ENCODE measurements around the gene ANXA2R. TPM values are rescaled to one million over a fixed set of nuclear protein-coding genes. Genes with fewer than 3 reads are reported as not detected.
A peak's percentile ranks its signal among the peaks of the same experiment; 100 is the strongest.

The ANXA2R gene
- total and polyA plus RNA-seq, 9 of the 15 experiments (the other 6 are each of a cell fraction or from before 2014, with no cell fraction given), result 2.1 to 4.8 (median 3.4) TPM

DNA sequence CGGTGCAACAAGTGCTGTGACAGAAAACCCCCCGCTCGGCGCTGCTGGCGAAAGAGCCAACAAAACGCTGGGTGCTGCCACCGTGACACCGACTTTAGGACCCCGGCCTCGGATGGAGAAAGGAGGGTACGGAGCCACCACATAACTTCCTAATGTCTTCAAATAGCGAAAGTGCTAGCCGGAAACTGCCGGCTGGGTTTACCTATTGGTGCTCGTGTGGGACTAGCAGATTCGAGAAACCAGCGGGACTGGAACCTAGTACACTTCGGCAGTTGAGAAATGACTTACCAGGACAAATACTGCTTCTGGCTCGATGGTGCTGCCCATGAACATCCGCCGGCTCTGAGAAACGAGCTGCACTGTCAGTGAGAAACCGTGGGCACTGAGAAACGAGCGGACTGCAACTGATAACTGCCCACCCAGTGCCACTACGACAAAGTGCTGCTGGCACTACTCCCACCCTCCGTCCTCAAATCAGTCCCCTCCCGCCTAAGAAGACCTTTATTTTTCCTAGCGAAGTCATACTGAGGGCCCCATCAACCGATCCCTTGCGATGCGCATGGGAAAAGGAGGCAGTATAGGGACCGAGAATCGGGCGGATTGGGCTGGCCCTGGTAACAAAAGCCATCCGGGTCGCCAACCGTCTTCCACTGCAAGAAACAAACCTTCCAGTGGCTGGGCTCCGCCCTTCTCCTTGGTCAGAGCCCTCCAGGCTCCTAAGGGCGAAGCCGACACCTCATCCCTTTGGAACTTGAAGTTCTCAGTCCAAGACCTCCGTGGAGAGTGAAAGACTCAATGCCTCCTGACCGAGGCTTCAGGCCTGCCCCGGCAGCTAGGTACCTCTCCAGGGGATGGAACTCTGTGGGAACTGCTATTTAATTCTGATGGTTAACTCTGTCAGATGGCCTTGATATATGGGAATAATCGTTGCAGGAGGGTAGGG lies 27.0 kb upstream of the ANXA2R start (continued):
- TF ChIP-seq E2F4 (CRISPR knock-in tag; IDR thresholded peaks at IDR 0.05; ENCODE audit: low read depth), result no peak
- TF ChIP-seq ZBTB8A (IDR thresholded peaks at IDR 0.05; ENCODE audit: partially characterized antibody), result no peak
- TF ChIP-seq ADNP (tag; IDR thresholded peaks at IDR 0.05), result no peak
- TF ChIP-seq NRF1 (conservative IDR thresholded peaks at IDR 0.05 in 1 of 2, IDR thresholded peaks at IDR 0.05 in 1 of 2), result no peak
- TF ChIP-seq OTX1 (CRISPR knock-in tag; IDR thresholded peaks at IDR 0.05), result 0 out of 2 replicates have a peak, but pooled peaks have one; percentile 3
- TF ChIP-seq PTRF (tag; IDR thresholded peaks at IDR 0.05), result no peak
- TF ChIP-seq, protein P1, sequence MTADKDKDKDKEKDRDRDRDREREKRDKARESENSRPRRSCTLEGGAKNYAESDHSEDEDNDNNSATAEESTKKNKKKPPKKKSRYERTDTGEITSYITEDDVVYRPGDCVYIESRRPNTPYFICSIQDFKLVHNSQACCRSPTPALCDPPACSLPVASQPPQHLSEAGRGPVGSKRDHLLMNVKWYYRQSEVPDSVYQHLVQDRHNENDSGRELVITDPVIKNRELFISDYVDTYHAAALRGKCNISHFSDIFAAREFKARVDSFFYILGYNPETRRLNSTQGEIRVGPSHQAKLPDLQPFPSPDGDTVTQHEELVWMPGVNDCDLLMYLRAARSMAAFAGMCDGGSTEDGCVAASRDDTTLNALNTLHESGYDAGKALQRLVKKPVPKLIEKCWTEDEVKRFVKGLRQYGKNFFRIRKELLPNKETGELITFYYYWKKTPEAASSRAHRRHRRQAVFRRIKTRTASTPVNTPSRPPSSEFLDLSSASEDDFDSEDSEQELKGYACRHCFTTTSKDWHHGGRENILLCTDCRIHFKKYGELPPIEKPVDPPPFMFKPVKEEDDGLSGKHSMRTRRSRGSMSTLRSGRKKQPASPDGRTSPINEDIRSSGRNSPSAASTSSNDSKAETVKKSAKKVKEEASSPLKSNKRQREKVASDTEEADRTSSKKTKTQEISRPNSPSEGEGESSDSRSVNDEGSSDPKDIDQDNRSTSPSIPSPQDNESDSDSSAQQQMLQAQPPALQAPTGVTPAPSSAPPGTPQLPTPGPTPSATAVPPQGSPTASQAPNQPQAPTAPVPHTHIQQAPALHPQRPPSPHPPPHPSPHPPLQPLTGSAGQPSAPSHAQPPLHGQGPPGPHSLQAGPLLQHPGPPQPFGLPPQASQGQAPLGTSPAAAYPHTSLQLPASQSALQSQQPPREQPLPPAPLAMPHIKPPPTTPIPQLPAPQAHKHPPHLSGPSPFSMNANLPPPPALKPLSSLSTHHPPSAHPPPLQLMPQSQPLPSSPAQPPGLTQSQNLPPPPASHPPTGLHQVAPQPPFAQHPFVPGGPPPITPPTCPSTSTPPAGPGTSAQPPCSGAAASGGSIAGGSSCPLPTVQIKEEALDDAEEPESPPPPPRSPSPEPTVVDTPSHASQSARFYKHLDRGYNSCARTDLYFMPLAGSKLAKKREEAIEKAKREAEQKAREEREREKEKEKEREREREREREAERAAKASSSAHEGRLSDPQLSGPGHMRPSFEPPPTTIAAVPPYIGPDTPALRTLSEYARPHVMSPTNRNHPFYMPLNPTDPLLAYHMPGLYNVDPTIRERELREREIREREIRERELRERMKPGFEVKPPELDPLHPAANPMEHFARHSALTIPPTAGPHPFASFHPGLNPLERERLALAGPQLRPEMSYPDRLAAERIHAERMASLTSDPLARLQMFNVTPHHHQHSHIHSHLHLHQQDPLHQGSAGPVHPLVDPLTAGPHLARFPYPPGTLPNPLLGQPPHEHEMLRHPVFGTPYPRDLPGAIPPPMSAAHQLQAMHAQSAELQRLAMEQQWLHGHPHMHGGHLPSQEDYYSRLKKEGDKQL (CRISPR knock-in tag; IDR thresholded peaks at IDR 0.05; ENCODE audit: borderline replicate concordance), result no peak
- TF ChIP-seq MTA2 (IDR thresholded peaks at IDR 0.05; ENCODE audit: low read depth), result no peak
- TF ChIP-seq, protein P2, sequence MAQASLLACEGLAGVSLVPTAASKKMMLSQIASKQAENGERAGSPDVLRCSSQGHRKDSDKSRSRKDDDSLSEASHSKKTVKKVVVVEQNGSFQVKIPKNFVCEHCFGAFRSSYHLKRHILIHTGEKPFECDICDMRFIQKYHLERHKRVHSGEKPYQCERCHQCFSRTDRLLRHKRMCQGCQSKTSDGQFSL (CRISPR knock-in tag; IDR thresholded peaks at IDR 0.05), result no peak; the same call in 1 of the 2 replicates
- TF ChIP-seq, protein P2 (tag; IDR thresholded peaks at IDR 0.05), result no peak
- TF ChIP-seq PRMT5 (CRISPR knock-in tag; IDR thresholded peaks at IDR 0.05), result no peak
- TF ChIP-seq SETDB1 (IDR thresholded peaks at IDR 0.05; ENCODE audit: low read length), result no peak
- no peak for TF ChIP-seq SIRT6 (IDR thresholded peaks at IDR 0.05; ENCODE audit: low read depth, low read length)
- TF ChIP-seq, protein P3, sequence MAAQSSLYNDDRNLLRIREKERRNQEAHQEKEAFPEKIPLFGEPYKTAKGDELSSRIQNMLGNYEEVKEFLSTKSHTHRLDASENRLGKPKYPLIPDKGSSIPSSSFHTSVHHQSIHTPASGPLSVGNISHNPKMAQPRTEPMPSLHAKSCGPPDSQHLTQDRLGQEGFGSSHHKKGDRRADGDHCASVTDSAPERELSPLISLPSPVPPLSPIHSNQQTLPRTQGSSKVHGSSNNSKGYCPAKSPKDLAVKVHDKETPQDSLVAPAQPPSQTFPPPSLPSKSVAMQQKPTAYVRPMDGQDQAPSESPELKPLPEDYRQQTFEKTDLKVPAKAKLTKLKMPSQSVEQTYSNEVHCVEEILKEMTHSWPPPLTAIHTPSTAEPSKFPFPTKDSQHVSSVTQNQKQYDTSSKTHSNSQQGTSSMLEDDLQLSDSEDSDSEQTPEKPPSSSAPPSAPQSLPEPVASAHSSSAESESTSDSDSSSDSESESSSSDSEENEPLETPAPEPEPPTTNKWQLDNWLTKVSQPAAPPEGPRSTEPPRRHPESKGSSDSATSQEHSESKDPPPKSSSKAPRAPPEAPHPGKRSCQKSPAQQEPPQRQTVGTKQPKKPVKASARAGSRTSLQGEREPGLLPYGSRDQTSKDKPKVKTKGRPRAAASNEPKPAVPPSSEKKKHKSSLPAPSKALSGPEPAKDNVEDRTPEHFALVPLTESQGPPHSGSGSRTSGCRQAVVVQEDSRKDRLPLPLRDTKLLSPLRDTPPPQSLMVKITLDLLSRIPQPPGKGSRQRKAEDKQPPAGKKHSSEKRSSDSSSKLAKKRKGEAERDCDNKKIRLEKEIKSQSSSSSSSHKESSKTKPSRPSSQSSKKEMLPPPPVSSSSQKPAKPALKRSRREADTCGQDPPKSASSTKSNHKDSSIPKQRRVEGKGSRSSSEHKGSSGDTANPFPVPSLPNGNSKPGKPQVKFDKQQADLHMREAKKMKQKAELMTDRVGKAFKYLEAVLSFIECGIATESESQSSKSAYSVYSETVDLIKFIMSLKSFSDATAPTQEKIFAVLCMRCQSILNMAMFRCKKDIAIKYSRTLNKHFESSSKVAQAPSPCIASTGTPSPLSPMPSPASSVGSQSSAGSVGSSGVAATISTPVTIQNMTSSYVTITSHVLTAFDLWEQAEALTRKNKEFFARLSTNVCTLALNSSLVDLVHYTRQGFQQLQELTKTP (IDR thresholded peaks at IDR 0.05; ENCODE audit: low read depth in 1 of 2, partially characterized antibody in 2 of 2), result peak; percentile 39 to 78
- TF ChIP-seq ZNF316 (IDR thresholded peaks at IDR 0.05), result no peak

All from K562 (cell line).